Measurements from ENCODE around the gene RPS6KB2.

The RPS6KB2 gene

DNA sequence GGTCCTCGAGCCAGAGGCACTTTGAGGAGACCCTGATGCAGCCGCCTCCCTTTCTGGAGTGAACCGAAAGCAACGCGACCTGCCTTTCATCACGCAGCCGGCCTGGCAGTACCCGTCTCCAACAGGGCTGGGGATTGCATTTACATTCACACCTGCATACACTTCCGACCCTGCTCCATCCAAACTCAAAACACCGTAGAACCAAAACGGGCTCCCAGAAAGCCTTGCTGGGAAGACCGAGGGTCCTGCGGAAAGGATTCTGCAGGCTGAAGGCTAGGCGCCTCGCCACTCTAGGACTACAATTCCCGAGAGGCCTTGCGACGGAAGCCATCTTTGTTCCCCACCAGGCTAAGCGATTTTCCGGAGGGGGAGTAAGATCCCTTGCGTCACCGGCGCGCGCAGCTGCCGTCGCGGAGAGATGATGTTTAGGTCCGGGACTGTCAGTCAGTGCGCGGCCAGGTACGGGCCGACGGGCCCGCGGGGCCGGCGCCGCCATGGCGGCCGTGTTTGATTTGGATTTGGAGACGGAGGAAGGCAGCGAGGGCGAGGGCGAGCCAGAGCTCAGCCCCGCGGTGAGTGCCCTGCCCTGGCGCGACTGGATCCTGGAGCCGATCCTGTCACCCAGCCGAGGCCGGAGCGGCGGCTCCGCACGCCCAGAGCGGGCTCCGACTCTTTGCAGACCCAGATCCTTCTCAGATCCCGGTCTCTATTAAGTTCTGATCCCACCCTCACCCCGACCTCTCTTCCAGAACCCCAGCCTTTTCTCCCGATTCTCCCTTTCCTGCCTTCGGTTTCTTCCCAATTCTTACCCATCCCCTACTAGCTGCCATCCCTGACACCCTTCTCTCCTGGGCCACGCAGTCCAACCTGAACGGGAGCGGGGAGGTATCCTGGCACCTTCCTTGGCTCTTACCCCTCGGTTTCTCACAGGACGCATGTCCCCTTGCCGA lies at the start of gene RPS6KB2:
TSS of gene RPS6KB2 (plus strand) at position 443 of the 950 bp plus-strand sequence. CDS start at position 495, 52 bp downstream.
- peak; percentile 100 for DNase-seq

DNA sequence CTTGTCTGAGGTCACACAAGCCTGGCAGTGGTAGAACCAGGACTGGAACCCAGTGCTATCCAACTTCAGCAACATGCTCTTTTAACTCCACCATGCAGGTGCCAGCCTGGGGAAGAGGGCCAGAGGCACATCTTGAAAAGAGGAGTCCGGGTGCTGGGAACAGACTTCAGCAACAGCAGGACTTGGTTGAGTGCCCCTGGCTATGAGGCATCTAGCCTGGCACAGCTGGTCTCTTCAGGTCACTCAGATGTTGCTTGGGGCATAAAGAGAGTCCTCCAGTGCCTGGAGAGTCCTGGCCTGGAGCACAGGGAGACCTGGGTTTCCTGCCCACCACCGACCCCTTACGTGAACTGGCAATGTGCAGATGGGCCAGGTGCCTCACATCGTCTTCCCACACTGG lies 49.8 kb upstream of the RPS6KB2 start:
- DNase-seq = no peak

DNA sequence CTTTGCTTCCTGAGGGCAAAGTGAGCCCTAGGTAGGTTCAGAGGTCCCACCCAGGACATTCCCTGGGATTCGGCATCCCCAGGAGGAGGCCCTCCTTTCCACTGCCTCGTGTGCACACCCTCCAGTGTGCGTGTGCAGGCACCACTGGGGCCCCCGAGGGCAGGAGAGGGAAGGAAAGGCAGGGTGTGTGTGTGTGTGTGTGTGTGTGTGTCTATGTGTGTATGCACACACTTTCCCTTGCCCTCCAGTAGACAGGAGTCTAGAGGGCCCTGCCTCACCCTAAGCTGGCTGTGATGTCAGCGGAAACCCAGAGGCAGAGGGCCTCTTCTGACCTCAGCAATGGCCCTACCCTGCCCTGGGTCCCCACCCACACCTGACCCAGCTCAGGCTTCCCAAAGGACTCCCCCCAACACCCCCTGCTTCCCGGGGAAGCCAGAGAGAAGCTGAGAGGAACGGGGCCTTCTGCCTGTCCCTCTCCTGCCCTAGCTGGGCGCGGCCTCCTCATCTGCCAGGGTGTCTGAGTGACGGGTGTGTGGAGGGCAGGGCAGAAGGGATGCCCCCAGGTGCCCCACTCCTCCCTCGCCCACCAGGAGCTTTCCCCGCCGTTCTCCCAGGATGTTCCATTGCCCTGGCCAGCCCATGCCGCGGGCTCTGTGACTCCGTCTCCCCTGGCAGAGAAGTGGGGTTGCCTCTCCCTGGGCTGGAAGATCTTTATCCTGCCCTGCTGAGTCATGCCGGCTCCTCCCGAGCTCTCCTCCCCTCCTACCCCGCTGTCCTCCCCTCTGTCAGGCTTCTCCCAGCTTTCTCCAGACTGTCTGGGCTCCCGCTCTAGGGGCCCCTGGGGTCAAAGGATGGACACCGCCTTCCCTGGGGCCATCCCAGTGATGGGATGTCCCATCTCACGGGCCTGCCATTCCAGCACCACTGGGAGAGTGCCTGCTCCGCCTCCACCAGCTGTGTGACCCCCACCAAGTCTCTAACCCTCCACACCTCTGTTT lies 48.9 kb upstream of the RPS6KB2 start:
- DNase-seq = no peak

DNA sequence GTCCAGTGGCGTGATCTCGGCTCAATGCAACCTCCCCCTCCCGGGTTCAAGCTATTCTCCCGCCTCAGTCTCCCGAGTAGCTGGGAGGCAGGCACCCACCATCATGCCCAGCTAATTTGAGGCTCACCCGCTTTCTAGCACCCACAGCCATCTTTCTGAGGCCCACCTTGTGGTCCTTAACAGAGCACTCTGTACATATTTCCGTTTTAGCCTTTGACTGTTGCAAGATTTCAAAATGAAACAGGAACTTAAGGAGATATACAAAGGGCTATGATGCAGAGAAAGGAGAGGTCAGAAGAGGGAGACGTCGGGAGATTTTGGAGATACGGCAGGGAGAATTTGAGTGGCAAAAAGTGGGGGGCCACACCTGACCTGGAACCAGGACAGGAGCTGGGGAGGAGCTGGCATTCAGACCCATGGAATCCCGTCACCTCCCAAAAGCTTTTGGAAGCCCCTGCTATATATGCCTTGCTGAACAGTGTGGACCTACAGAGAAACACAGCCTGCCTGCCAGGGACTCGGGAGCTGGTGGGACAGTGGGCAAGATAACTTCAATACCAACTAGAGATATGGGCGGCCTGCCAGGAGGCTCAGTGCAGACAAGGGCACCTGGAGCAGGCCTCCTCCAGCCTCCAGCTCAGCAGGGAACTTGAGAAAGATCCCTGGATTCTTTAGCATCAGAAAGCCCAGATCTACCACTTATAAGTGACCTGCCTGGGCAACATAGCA lies 46.9 kb upstream of the RPS6KB2 start:
- no peak for DNase-seq

DNA sequence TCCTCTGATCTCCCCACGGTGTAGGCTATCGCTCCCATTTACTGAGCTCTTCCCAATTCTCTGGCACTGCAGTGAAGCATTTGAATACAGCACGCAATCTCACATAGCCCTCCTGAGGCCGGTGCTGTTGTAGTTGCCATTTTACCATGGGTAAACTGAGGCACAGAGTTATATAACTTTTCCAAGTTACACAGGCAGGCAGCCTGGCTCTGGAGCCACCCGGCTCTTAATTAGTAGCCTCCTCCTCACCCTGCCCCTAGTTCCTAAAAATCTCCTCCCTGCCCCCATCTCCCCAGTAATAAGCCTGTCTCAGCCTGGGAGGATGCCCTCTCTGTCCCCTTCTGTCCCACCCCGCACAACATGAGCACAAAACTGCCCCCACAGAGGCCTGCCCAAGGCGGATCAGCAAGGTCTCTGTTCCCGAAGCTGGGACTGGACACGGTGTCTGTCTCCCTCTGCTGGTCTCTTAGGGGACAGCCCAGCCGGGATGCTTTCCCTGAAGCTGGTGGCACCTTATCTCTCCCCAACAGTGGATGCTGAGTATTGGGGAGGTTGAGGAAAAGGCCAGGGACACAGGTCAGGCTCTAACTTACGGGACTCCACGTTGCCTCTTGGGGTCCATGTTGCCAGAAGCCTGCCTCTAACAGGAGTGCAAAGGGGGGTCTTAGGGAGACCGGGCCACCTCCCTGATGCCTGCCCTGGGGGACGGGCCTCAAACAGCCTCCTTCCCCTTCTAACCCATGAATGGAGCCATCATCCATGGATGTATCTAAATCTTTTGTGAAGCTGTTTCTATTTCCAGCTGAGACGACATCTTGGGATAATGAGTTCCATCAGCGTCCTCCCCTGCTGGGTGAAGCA lies 45.8 kb upstream of the RPS6KB2 start:
- peak; percentile 84 for DNase-seq

DNA sequence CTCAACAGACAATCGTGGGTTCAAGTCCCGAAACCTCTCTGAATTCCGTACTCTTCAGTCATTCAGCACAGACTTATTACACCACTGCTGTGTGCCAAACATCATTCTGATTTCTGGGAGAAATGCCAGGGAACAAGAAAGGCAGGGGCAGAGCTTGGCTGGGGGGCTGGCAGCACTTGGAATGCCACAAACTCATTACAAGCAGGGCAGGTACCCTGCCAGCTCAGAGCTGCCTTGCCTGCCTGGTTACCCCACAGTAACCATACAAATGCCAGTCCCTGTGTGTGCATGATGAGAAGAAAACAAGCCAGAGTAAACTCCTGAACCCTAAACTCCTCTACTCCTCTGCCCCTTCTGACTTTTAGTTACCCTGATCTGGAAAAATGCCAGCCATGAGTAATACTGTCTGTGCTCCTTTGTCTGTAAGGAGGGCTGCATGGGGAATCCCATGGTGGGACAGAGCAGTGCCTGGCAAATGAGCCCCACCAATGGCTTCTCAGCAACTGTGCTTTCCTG lies 43.4 kb upstream of the RPS6KB2 start:
- no peak for DNase-seq

DNA sequence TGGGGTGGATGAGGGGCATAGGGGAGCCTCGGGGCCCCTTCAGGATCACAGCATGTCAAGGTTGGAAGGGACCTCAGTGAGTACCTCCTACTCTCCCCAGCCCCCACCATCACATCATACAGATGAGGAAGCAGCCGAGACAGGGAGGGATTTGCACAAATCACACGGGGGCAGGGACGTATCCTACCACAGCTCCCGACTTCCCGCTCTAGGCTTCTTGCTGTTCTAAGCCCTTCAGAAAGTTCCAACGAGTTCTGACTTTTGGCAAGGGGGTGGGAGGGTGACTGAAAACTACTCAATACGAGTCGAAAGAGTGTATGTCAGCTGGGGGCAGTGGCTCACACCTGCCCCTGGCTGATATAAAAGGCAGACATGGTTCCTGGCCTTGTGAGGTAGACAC lies 41.2 kb upstream of the RPS6KB2 start:
- DNase-seq = no peak

DNA sequence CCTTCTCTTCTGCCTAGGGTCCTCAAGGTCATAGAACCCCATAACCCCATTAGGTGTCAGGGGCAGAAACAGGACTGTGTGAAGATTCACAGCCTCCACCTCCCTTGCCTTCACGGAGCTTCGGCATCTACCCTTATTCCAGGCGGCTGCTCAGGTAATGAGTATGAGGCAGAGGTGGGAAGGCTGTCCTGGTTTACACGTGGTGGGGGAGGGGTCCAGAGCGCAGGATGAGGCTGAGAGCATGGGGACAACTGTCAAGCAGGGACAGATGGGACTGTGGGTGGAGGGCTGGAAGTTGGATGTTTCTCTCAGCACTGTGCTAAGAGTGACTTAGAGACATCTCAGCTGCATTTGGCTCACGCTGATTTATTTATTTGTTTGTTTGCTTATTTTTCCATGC lies 40.8 kb upstream of the RPS6KB2 start:
- no peak for DNase-seq

DNA sequence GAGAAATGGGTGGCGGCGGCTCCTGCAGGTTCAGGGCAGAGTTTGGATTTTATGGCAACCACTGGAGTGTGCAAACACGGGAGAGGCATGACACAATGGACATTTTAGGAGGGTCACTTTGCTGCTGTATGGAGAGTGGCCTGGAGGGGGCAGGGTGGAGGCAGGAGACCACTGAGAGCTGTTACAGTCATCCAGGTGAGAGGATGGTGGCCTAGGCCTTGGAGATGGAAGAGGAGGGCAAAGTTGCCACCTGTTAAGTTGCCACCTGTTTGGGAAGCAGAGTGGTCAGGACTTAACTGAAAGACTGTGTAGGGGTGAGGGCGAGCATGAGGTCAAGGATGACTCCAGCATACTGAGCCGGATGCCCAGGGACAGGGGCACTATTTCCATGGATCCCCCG lies 38.8 kb upstream of the RPS6KB2 start:
- DNase-seq = peak; percentile 62

DNA sequence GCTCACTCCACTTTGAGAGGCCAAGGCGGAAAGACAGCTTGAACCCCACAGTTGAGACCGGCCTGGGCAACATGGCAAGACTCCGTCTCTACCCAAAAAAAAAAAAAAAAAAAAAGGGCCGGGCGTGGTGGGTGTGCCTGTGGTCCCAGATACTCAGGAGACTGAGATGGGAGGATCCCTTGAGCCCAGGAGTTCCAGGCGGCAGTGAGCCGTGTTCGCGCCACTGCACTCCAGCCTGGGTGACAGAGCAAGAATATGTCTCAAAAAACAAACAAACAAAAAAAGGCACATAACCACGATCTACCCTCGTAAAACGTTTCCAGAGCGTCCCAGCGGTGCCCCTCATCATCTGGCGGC lies 37.4 kb upstream of the RPS6KB2 start:
- DNase-seq = no peak

DNA sequence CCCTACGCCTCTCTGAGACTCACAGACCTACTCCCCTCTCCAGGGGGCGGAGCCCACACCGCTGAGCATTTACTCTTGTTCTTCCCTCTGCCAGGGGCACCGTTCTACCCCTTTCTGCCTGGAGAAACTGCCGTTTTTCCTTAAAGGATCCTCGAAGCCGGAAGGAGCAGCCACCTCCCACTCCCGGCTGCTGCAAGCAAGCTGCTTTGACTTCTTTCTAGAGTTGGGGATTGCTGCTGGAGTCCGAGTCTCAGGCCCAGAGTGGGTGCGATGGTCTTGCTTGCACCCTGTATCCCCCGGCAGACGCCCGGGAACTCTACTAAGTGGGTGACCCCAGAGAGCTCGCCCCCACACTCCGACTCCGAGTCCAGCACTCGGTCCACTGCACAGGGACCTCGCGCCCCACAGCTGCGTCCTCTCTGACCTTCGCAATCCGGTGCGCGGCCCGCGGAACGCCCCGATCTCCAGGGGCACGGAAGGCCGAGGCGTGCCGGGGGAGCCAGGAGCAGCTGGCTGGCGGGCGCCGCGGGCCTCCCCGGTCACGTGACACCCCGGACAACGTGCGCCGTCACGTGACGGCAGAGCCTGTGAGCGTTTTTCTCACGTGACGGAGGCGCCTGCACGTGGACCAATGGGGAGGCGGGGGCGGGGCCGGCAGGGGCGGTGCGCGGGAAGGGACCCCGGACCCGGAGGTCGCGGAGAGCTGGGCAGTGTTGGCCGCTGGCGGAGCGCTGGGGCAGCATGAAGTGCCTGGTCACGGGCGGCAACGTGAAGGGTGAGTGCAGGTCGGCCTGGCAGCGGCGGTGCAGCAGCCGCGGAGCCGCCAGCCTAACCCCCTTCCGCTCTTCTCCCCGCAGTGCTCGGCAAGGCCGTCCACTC lies 36.8 kb upstream of the RPS6KB2 start, which contains the start of gene RAD9A:
TSS of gene RAD9A (plus strand) at position 683 of the 879 bp plus-strand sequence. CDS start at position 742, 59 bp downstream.
- DNase-seq = peak; percentile 92

DNA sequence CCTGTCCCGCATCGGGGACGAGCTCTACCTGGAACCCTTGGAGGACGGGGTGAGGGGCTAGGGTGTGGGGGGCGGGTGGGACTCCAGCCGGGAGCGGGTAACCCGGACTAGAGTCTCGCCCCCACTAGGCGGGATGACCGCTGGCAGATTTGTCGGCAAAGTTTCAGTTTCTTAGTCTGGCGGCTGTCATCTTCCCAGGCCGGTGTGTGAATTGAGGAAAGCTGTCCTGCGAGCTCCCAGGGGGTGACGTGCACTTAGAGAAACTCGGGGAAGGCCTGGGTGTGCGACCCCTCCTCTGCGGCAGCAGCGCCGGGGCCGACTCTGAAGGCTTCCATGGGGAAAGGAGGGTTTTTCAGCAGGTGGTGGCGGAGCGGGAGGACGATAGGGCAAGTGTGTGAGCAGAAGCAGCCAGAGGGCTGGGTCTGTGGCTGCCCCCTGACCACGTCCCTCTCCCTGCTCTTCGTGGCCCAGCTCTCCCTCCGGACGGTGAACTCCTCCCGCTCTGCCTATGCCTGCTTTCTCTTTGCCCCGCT lies 36.0 kb upstream of the RPS6KB2 start:
- DNase-seq = no peak

DNA sequence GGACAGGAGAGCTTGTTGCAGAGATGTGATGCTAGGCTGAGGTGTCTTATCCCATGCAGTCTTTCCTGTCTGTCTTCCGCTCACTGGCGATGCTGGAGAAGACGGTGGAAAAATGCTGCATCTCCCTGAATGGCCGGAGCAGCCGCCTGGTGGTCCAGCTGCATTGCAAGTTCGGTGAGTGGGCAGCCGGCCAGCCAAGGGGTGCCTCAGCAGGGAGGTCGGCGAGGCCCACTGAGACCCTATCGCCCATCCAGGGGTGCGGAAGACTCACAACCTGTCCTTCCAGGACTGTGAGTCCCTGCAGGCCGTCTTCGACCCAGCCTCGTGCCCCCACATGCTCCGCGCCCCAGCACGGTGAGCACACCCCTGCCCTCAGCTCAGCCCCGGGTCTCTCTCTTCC lies 34.9 kb upstream of the RPS6KB2 start:
- no peak for DNase-seq

DNA sequence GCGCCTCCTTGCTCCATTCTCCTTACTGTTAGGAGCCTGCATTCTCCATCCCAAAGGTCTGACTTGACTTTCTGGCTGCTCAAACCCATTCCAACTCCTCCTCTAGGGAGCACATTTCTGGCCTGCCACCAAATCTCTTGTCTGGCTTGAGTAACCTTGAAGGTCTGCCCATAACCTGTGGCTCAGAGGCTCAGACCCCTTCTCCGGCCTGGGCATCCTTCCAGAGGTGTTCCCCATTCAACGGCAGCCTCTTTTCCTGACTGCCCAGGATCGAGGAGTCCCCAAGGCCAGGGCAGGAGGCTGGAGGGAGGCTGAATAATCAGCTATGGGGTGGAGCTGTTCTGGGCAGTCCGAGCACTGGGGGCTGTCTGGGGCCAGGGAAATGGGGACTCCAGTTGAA lies 34.3 kb upstream of the RPS6KB2 start:
- DNase-seq = no peak

DNA sequence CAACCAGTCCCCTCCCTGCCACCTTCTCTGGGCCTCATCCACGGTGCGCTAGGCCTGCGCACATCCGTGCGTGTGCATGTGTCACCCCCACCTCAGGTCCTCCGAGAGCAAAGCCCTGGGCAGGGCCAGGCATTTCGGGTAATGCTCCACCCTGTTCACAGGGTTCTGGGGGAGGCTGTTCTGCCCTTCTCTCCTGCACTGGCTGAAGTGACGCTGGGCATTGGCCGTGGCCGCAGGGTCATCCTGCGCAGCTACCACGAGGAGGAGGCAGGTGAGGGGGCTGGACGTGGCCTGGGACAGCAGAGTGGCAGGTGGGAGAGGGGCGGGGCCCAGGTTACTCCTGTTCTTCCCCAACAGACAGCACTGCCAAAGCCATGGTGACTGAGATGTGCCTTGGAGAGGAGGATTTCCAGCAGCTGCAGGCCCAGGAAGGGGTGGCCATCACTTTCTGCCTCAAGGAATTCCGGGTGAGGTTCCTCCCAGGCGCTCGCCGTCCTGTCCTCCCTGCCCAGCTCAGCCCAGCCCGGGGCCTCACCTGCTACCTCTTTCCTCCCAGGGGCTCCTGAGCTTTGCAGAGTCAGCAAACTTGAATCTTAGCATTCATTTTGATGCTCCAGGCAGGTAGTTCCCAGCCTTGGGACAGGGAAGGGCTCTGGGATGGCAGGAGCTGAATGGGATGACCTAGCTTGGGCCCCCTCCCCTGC lies 32.6 kb upstream of the RPS6KB2 start:
- no peak for DNase-seq

DNA sequence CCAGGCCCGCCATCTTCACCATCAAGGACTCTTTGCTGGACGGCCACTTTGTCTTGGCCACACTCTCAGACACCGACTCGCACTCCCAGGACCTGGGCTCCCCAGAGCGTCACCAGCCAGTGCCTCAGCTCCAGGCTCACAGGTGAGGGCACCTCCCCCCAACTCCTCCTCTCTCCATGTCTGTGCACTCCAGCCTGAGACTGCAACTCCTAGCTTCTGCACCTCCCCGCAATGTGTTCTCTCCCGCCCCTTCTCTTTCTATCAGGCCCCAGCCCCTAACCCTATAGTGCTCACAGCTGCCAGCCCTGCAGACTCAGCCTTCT lies 32.1 kb upstream of the RPS6KB2 start:
- no peak for DNase-seq

DNA sequence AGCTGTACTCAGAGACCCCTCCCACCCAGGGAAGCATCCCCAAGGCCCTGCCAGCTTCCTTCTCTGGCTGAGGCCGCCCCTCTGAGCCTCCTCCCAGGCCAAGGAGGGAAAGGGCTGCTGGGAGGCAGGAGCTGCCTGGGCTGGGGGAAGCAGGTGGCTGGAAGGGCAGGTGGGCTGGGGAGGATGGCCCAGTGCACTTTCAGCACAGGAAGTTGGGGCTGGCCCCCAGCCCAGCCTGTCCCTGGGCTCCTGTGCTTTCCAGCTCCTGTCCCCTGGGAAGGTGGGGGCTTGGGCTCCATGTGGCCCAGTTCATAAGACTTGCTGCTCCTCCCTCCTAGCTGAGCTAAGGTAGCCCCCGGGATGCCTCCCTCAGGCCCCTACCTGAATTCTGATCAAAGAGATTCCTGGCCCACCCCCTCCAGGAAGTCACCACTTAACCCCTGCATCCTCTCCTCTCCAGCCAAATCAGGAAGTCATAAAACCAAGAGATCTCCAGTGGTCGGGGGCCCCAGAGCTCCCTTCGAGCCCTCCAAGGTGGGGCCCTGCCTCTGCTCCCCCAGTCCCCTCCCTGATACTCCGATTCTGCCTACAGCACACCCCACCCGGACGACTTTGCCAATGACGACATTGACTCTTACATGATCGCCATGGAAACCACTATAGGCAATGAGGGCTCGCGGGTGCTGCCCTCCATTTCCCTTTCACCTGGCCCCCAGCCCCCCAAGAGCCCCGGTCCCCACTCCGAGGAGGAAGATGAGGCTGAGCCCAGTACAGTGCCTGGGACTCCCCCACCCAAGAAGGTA lies 31.5 kb upstream of the RPS6KB2 start:
- DNase-seq = no peak

DNA sequence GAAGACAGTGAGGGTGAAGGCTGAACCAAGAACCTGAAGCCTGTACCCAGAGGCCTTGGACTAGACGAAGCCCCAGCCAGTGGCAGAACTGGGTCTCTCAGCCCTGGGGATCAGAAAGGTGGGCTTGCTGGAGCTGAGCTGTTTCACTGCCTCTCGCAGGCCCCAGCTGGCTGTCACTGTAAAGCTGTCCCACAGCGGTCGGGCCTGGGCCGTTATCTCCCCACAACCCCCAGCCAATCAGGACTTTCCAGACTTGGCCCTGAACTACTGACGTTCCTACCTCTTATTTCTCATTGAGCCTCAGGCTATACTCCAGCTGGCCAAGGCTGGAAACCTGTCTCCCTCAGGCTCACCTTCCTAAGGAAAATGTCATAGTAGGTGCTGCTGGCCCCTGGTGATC lies 30.8 kb upstream of the RPS6KB2 start:
- no peak for DNase-seq
